Measurements from ENCODE around the gene PPIF. TPM values are rescaled to one million over a fixed set of nuclear protein-coding genes. Genes with fewer than 3 reads are reported as not detected.

PPIF gene
- total RNA-seq, 4 donors from 2014 or later: 34.2 to 141 (median 94.5) TPM

DNA sequence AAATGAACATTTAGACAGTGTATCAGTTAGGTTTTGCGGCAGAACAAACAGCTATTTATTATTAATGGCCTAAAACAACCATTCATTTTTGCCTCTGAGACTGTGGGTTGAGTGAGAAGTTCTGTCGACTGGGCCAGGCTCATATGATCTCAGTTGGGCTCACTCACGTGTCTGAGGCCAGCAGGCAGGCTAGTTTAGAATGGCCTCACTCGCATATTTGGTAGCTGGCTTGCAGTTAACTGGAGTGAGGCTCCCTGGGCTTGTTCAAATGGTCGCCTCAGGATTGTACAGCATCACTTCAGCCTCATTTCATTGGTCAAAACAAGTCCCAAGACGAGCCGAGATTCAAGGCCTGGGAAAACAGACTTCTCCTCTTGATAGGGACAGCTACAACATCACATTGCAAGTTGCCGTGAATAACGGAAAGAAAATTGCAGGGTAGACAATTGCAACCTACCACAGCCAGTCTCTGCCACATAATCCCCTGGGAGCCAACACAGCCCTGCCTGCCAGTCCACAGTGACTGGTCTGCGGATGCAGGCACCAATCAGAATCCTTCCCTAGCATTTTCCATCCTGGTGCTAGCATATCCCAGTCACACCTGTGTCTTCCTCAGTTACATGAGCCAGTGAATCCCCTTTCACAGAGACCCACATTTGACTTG lies 23.1 kb upstream of the PPIF start:
- TF ChIP-seq, protein P1, sequence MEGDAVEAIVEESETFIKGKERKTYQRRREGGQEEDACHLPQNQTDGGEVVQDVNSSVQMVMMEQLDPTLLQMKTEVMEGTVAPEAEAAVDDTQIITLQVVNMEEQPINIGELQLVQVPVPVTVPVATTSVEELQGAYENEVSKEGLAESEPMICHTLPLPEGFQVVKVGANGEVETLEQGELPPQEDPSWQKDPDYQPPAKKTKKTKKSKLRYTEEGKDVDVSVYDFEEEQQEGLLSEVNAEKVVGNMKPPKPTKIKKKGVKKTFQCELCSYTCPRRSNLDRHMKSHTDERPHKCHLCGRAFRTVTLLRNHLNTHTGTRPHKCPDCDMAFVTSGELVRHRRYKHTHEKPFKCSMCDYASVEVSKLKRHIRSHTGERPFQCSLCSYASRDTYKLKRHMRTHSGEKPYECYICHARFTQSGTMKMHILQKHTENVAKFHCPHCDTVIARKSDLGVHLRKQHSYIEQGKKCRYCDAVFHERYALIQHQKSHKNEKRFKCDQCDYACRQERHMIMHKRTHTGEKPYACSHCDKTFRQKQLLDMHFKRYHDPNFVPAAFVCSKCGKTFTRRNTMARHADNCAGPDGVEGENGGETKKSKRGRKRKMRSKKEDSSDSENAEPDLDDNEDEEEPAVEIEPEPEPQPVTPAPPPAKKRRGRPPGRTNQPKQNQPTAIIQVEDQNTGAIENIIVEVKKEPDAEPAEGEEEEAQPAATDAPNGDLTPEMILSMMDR (IDR thresholded peaks at IDR 0.05): no peak
- no peak for ATAC-seq (ENCODE audit: low FRiP score)
- DNase-seq (ENCODE audit: low spot score): no peak

DNA sequence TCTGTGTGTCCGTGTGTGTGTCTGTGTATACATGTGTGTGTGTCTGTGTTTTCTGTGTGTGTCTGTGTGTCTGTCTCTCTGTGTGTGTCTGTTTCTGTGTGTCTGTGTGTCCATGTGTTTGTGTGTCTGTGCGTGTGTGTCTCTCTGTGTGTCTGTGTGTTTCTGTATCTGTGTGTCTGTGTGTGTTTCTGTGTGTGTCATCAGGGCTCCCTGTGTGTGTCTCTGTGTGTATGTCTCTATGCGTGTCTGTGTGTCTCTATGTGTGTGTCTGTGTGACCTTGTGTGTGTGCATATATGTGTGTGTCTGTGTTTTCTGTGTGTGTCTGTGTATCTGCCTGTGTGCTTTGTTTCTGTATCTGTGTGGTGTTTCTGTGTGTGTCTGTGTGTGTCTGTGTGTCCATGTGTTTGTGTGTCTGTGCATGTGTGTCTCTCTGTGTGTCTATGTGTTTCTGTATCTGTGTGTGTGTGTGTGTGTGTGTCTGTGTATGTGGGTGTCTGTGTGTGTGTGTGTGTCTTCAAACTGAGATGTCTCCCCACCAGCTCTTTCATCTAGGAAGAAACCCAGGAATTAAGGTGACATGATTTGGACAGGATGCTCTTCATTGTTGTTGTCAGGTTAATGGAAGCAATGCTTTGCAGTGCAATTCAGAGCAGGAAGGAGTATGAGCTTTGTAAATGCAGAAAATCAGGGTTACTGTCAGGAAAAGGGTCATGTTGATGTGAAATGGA lies 20.7 kb upstream of the PPIF start:
- TF ChIP-seq, protein P1 (IDR thresholded peaks at IDR 0.05): no peak
- ATAC-seq (ENCODE audit: low FRiP score) (no peak), DNase-seq (ENCODE audit: low spot score) (no peak)

DNA sequence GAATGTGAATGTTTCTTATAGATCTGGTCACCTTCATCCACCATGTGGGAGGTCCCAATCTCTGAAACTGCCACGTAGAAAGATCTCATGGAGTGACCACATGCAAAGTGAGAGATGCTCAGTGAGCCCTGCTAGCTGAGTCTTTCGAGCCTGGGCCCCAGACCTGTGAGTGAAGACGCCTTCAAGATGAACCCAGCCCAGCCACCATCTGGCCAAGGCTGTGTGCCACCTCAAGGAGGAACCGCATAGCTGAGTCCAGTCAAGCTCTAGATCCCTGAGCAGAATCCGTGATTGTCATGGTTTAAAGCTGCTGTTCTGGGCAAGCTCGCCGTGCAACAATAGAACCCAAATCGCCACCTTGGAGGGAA lies 20.2 kb upstream of the PPIF start:
- DNase-seq (ENCODE audit: low spot score) (no peak), ATAC-seq (ENCODE audit: low FRiP score) (no peak)
- TF ChIP-seq, protein P1 (IDR thresholded peaks at IDR 0.05): no peak

DNA sequence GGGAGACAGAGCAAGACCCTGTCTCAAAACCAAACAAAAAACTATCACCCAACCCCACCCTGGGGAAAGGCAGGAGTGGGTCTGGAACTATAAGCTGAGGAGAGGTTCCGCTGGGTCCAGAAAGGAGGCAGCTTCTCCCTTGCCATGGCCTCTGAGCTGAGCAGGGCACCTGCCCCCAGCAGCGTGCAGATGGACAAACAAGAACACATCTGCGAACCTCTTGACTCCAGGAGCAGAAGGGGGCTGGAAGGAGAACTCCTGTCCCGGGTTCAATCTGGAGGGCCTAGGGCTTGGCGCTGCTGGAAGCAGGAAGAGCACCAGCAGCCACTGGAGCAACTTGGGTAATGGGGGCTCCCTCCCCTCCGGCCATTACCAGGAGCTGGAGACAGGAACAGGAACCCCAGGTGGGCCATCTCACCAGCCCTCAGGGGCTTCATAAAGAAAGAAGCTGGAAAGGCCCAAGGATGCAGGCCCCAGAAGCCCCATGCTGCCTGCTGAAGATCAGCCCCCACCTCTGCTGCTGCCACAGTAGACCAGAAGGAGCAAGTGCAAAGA lies 19.0 kb upstream of the PPIF start:
- TF ChIP-seq, protein P1 (IDR thresholded peaks at IDR 0.05): no peak
- DNase-seq (ENCODE audit: low spot score) (no peak), ATAC-seq (ENCODE audit: low FRiP score) (no peak)

DNA sequence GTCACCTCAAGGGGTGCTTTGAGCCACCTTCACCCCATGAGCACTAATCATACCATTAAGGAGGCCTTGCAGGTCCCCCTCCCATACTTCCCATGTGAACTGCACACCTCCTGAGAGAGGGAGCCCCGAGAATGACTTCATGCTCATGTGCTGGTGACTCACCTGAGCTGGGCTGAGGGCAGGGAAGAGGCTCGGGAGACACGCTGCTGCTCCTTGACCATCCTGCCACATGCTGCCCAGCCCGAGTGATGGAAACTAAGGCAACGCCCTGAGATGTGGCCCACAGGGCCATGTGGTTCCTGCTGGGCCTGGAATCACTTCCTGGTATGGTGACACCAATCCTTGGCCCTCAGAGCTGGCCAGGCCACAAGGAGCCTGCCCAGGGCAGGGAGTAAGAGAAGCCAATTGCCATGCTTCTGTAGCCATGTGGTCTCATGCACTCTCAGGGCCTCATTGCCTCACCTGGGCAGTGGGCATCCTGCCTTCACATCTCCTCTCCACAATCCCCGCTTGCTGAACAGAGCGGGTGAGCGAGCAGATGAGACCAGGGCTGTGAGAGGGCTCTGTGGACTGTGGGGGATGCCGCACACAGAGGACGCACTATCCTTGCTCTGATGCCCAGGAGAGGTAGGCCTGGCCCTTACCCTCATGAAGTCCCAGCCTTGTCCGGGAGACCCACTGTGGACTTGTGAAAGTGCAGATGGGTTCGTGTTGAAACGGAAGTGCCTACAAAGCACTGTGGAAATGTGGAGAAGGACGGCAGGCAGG lies 18.3 kb upstream of the PPIF start:
- DNase-seq (ENCODE audit: low spot score): no peak
- ATAC-seq (ENCODE audit: low FRiP score): no peak
- TF ChIP-seq, protein P1 (IDR thresholded peaks at IDR 0.05): no peak

DNA sequence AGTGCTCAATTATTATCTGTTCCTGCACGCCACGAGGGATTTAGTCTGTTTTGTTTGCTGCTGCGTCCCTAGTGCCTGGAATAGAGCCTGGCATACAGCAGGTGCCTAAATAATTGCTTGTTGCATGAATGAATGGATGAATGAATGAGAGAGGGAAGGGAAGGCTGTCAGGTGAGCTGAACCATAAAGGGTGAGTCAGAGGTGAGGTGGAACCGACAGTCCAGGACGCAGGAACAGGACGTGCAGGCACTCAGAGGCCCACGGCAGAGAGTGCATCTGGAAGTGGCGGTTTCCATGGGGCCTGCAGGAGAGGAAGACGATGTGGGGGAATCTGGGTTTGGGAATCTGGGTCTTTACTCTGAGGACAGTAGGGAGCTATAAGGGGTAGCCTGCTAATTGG lies 17.7 kb upstream of the PPIF start:
- TF ChIP-seq, protein P1 (IDR thresholded peaks at IDR 0.05): no peak
- ATAC-seq (ENCODE audit: low FRiP score): no peak
- DNase-seq (ENCODE audit: low spot score): no peak

All from omental fat pad (tissue), 4 donors.